Neural cell (in vitro differentiated cells): ENCODE data around the gene SERPINH1. TPM values are rescaled to one million over a fixed set of nuclear protein-coding genes. Genes with fewer than 3 reads are reported as not detected.

ENCODE experiments used
- H2AFZ ChIP-seq: fragments of 200-600, 300-800 bp; sonication (generic), shearing (Covaris generic); 2 replicates; pipeline ENCODE4 v1.6.0; 2014; ENCODE audit warnings: low read depth, mild to moderate bottlenecking, antibody characterized with exemption, low read length, moderate library complexity
- H3F3A ChIP-seq: fragments of 200-600 bp; shearing (Covaris generic); 2 replicates; pipeline ENCODE4 v1.6.1; 2016; ENCODE audit warnings: mild to moderate bottlenecking, moderate library complexity, mixed read lengths, antibody characterized with exemption, low read length; ENCODE audit not compliant: insufficient read depth, poor library complexity, severe bottlenecking
- H3K27ac ChIP-seq: fragments of 200-600, 300-800 bp; sonication (generic), shearing (Covaris generic); 2 replicates; pipeline ENCODE4 v1.5.1; 2014; ENCODE audit warnings: mild to moderate bottlenecking, low read length, moderate library complexity
- H3K27me3 ChIP-seq: fragments of 300-800, 200-600 bp; sonication (generic), shearing (Covaris generic); 2 replicates; pipeline ENCODE4 v1.6.0; 2014; ENCODE audit warnings: mild to moderate bottlenecking, low read depth, low read length, moderate library complexity; ENCODE audit not compliant: insufficient read depth
- H3K36me3 ChIP-seq: fragments of 300-800, 200-600 bp; sonication (generic), shearing (Covaris generic); 2 replicates; pipeline ENCODE4 v1.5.1; 2014; ENCODE audit warnings: mild to moderate bottlenecking, antibody characterized with exemption, low read length, moderate library complexity; ENCODE audit not compliant: insufficient read depth
- H3K4me2 ChIP-seq: fragments of 300-800, 200-600 bp; sonication (generic), shearing (Covaris generic); 2 replicates; pipeline ENCODE4 v1.6.0; 2014; ENCODE audit warnings: mild to moderate bottlenecking, low read length
- H3K4me3 ChIP-seq: fragments of 300-800, 200-600 bp; sonication (generic), shearing (Covaris generic); 2 replicates; pipeline ENCODE4 v1.5.1; 2014; ENCODE audit warnings: mild to moderate bottlenecking, low read length, moderate library complexity
- H3K79me2 ChIP-seq: fragments of 200-600 bp; shearing (Covaris generic); replicated peaks from 2 replicates; pipeline ENCODE4 v1.6.0; 2014; ENCODE audit warnings: mild to moderate bottlenecking, low read length, moderate library complexity; ENCODE audit not compliant: insufficient read depth
- H3K9ac ChIP-seq: fragments of 300-800, 200-600 bp; sonication (generic), shearing (Covaris generic); 2 replicates; pipeline ENCODE4 v1.6.1; 2016; ENCODE audit warnings: mild to moderate bottlenecking, low read length, mixed read lengths
- H3K9me2 ChIP-seq: fragments of 200-600 bp; shearing (Covaris generic); 2 replicates; pipeline ENCODE4 v1.6.1; 2016; ENCODE audit warnings: mild to moderate bottlenecking, low read length, mixed read lengths; ENCODE audit not compliant: insufficient read depth
- H3K9me3 ChIP-seq: fragments of 200-600, 300-800 bp; sonication (generic), shearing (Covaris generic); 2 replicates; pipeline ENCODE4 v1.6.1; 2016; ENCODE audit warnings: mild to moderate bottlenecking, mixed run types, low read length, moderate library complexity, mixed read lengths
- H4K20me1 ChIP-seq: fragments of 200-600 bp; shearing (Covaris generic); 2 replicates; pipeline ENCODE4 v1.6.1; 2016; ENCODE audit warnings: mild to moderate bottlenecking, mixed run types; ENCODE audit not compliant: insufficient read depth
- EP300 ChIP-seq: fragments of 450-650 bp; conservative IDR thresholded peaks from 2 replicates; pipeline ENCODE4 v1.6.1; 2014; ENCODE audit warnings: antibody characterized with exemption, mild to moderate bottlenecking, moderate library complexity; ENCODE audit not compliant: poor library complexity, severe bottlenecking
- EZH2 ChIP-seq: fragments of 200-600, 300-800 bp; shearing (Covaris generic), sonication (generic); IDR thresholded peaks from 2 replicates; pipeline ENCODE4 v1.6.1; 2014; ENCODE audit warnings: antibody characterized with exemption, low read length, borderline replicate concordance, mild to moderate bottlenecking; ENCODE audit not compliant: insufficient read depth, poor library complexity, severe bottlenecking
- MXI1 ChIP-seq: fragments of 450-650 bp; conservative IDR thresholded peaks from 2 replicates; pipeline ENCODE4 v1.6.1; 2014; ENCODE audit warnings: antibody characterized with exemption, mild to moderate bottlenecking; ENCODE audit not compliant: poor library complexity, severe bottlenecking
- POLR2AphosphoS5 ChIP-seq: IDR thresholded peaks from 2 replicates; pipeline ENCODE4 v1.6.1; 2012
- RAD21 ChIP-seq: fragments of 450-650 bp; conservative IDR thresholded peaks from 2 replicates; pipeline ENCODE4 v1.6.1; 2014; ENCODE audit warnings: antibody characterized with exemption, mild to moderate bottlenecking, moderate library complexity
- SMC3 ChIP-seq: fragments of 450-650 bp; conservative IDR thresholded peaks from 2 replicates; pipeline ENCODE4 v1.6.1; 2014; ENCODE audit warnings: antibody characterized with exemption, mild to moderate bottlenecking, moderate library complexity; ENCODE audit not compliant: poor library complexity
- TAF1 ChIP-seq: IDR thresholded peaks from 2 replicates; pipeline ENCODE4 v1.6.1; 2012; ENCODE audit warnings: low read depth
- polyA plus RNA-seq: library from polyadenylated mRNA; depleted of rRNA; stranded (reverse); fragments of >200 nt; gene quantifications from 2 replicates; pipeline ENCODE4 v1.2.3, GENCODE V29; 2014
- TF ChIP-seq, protein P1 (sequence below): IDR thresholded peaks from 2 replicates; pipeline ENCODE4 v1.6.1; 2012; ENCODE audit warnings: borderline replicate concordance
- TF ChIP-seq, protein P2 (sequence below): fragments of 450-650 bp; IDR thresholded peaks from 2 replicates; pipeline ENCODE4 v1.5.1; 2014; ENCODE audit warnings: antibody characterized with exemption, mild to moderate bottlenecking, moderate library complexity; ENCODE audit not compliant: poor library complexity, severe bottlenecking

SERPINH1 gene
- polyA plus RNA-seq, 1 donor from 2014 or later: 16.1 TPM

DNA sequence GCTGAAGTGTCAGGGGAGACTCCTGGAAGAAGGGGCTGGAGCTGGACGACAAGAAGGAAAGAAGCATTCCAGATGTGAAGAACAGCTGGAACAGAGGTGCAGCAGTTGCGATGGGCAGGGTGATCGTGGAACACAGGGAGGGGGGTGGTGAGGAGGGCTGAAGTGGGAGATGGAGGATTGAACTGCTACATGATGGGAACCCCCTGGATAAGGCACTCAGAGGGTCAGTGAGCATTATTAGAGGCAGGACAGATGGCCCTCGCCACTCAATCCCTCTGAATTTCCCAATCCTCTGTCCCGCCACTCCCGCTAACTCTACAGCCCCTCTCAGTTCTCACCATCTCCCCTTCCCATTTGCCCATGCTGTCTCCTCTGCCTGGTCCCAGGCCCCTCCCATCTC is 14.0 kb downstream of the SERPINH1 start:
- H3K9me3 ChIP-seq: no peaks in the 10 kb centered on the region
- no peaks in the 10 kb centered on the region for H3F3A ChIP-seq
- TF ChIP-seq EZH2 (no peak), SMC3 (no peak), TAF1 (no peak), POLR2AphosphoS5 (no peak), EP300 (no peak), RAD21 (no peak), MXI1 (no peak)
- TF ChIP-seq, protein P1, sequence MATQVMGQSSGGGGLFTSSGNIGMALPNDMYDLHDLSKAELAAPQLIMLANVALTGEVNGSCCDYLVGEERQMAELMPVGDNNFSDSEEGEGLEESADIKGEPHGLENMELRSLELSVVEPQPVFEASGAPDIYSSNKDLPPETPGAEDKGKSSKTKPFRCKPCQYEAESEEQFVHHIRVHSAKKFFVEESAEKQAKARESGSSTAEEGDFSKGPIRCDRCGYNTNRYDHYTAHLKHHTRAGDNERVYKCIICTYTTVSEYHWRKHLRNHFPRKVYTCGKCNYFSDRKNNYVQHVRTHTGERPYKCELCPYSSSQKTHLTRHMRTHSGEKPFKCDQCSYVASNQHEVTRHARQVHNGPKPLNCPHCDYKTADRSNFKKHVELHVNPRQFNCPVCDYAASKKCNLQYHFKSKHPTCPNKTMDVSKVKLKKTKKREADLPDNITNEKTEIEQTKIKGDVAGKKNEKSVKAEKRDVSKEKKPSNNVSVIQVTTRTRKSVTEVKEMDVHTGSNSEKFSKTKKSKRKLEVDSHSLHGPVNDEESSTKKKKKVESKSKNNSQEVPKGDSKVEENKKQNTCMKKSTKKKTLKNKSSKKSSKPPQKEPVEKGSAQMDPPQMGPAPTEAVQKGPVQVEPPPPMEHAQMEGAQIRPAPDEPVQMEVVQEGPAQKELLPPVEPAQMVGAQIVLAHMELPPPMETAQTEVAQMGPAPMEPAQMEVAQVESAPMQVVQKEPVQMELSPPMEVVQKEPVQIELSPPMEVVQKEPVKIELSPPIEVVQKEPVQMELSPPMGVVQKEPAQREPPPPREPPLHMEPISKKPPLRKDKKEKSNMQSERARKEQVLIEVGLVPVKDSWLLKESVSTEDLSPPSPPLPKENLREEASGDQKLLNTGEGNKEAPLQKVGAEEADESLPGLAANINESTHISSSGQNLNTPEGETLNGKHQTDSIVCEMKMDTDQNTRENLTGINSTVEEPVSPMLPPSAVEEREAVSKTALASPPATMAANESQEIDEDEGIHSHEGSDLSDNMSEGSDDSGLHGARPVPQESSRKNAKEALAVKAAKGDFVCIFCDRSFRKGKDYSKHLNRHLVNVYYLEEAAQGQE: no peak
- TF ChIP-seq, protein P2, sequence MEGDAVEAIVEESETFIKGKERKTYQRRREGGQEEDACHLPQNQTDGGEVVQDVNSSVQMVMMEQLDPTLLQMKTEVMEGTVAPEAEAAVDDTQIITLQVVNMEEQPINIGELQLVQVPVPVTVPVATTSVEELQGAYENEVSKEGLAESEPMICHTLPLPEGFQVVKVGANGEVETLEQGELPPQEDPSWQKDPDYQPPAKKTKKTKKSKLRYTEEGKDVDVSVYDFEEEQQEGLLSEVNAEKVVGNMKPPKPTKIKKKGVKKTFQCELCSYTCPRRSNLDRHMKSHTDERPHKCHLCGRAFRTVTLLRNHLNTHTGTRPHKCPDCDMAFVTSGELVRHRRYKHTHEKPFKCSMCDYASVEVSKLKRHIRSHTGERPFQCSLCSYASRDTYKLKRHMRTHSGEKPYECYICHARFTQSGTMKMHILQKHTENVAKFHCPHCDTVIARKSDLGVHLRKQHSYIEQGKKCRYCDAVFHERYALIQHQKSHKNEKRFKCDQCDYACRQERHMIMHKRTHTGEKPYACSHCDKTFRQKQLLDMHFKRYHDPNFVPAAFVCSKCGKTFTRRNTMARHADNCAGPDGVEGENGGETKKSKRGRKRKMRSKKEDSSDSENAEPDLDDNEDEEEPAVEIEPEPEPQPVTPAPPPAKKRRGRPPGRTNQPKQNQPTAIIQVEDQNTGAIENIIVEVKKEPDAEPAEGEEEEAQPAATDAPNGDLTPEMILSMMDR: no peak
- no peak overlapping the region for H3K4me3 ChIP-seq
- H3K9me2 ChIP-seq: no peaks in the 10 kb centered on the region
- no peak overlapping the region for H3K27ac ChIP-seq
- no peak overlapping the region for H3K9ac ChIP-seq
- no peaks in the 10 kb centered on the region for H3K27me3 ChIP-seq
- no peaks in the 10 kb centered on the region for H4K20me1 ChIP-seq
- no peak overlapping the region for H3K4me2 ChIP-seq
- no peak overlapping the region for H2AFZ ChIP-seq
- H3K79me2 ChIP-seq: no peaks in the 10 kb centered on the region
- no peaks in the 10 kb centered on the region for H3K36me3 ChIP-seq

DNA sequence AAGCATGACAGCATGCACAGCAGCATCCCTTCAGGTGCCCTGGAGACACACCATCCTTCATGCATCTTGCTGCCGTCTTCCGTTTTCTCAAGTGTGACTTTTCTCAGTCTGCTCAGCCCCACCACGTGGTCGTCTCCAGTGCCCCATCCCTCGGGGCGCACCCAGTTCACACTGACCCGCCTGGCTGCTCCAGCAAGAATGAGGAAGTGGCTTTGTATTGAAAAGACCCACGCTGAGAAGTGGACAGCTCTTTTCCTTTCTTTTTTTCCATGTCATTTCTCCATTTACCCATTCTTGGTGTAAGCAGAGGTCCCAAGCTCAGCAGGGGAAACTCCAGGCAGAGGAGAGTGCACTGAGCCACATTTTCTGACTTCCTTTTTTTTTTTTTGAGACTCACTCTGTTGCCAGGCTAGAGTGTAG is 14.5 kb downstream of the SERPINH1 start:
- Histone ChIP-seq H3K9me2 (no peaks in the 10 kb centered on the region), H3K4me2 (no peak overlapping the region), H3K27ac (no peak overlapping the region), H3F3A (no peaks in the 10 kb centered on the region), H3K9me3 (no peaks in the 10 kb centered on the region), H3K79me2 (no peaks in the 10 kb centered on the region), H2AFZ (no peak overlapping the region), H4K20me1 (no peaks in the 10 kb centered on the region), H3K27me3 (no peaks in the 10 kb centered on the region), H3K9ac (no peak overlapping the region), H3K36me3 (no peaks in the 10 kb centered on the region), H3K4me3 (no peak overlapping the region)
- TF ChIP-seq EZH2: no peak
- no peak for TF ChIP-seq EP300
- TF ChIP-seq, protein P2: no peak
- TF ChIP-seq RAD21: no peak
- TF ChIP-seq POLR2AphosphoS5: no peak
- TF ChIP-seq SMC3: no peak
